PC-3 (cell line): ENCODE measurements around the gene CNOT6L.

Experiments used
- EZH2 ChIP-seq: fragments of 300-600 bp; sonication (generic); IDR thresholded peaks from one replicate; pipeline ENCODE4 v1.6.1; 2017; ENCODE audit warnings: antibody characterized with exemption, mild to moderate bottlenecking, low read length; ENCODE audit not compliant: unreplicated experiment
- EZH2phosphoT487 ChIP-seq: fragments of 300-600 bp; sonication (generic); IDR thresholded peaks from 2 replicates; pipeline ENCODE4 v1.6.1; 2018; ENCODE audit warnings: mild to moderate bottlenecking, antibody characterized with exemption, low read length, borderline replicate concordance
- TF ChIP-seq, protein P1 (sequence below): fragments of 300-600 bp; sonication (generic); conservative IDR thresholded peaks from 2 replicates; pipeline ENCODE4 v1.5.1; 2017; ENCODE audit warnings: antibody characterized with exemption, low read depth, mild to moderate bottlenecking, low read length

DNA sequence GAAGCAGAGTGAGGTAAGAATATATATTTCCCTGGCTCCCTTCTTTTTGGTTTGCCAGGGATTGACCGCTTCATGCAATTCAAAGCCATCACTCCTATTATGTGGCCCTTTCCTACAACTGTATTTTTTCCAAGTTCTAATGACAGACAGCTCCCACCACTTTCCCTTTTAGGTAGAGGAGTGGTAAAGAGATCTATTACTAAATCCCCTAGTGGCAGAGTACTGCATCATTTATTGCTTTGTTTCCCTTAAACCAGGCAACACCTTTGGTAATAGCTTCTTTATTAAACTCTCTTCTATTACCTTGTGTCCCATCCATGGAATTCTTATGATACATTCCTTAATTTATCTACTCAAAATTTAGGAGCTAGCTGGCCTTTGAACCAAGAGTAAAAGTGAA is 90.7 kb downstream of the CNOT6L start:
- TF ChIP-seq, protein P1, sequence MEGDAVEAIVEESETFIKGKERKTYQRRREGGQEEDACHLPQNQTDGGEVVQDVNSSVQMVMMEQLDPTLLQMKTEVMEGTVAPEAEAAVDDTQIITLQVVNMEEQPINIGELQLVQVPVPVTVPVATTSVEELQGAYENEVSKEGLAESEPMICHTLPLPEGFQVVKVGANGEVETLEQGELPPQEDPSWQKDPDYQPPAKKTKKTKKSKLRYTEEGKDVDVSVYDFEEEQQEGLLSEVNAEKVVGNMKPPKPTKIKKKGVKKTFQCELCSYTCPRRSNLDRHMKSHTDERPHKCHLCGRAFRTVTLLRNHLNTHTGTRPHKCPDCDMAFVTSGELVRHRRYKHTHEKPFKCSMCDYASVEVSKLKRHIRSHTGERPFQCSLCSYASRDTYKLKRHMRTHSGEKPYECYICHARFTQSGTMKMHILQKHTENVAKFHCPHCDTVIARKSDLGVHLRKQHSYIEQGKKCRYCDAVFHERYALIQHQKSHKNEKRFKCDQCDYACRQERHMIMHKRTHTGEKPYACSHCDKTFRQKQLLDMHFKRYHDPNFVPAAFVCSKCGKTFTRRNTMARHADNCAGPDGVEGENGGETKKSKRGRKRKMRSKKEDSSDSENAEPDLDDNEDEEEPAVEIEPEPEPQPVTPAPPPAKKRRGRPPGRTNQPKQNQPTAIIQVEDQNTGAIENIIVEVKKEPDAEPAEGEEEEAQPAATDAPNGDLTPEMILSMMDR = 0 out of 2 replicates have a peak, but pooled peaks have one; percentile 17
- TF ChIP-seq EZH2 = no peak
- no peak for TF ChIP-seq EZH2phosphoT487
